ENCODE measurements around the gene BAG5. TPM values are rescaled to one million over a fixed set of nuclear protein-coding genes. Genes with fewer than 3 reads are reported as not detected.
A peak's percentile ranks its signal among the peaks of the same experiment; 100 is the strongest.
"Not testable (repeated sequence)": the region's sequence is repeated elsewhere in the genome, so short reads cannot be mapped to it uniquely, and the experiment has no call there.

Gene BAG5
- polyA plus RNA-seq, 3 donors = 30.7 to 35.8 (median 33.5) TPM

DNA sequence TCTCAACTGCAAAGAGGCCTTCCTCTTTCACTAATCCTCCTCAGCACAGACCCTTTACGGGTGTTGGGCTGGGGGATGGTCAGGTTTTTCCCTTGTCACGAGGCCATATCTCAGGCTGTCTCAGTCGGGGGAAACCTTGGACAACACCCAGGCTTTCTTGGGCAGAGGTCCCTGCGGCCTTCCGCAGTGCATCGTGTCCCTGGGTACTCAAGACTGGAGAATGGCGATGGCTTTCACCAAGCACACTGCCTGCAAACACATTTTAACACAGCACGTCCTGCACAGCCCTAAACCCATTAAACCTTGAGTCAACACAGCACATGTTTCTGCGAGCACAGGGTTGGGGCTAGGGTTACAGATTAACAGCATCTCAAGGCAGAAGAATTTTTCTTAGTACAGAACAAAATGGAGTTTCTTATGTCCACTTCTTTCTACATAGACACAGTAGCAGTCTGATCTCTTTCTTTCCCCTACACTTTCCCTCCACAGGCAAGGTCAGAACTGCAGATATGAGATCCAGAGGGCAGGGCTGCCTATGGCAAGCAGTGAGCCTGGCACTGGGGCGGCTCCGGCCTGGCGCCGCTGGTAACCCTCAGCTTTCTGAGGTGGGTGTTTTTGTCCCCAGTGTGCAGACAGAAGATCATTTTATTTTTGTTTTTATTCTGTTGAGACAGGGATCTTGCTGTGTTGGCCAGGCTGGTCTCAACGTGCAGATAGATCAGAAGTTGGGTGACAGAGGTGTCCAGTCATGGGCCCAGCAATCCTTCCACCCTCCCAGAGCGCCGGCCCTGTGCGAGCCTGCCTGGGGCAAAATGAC is 36.8 kb downstream of the BAG5 start:
- DNase-seq (ENCODE audit: low read depth in 3 of 3, low spot score in 2 of 3) = not testable (repeated sequence)

DNA sequence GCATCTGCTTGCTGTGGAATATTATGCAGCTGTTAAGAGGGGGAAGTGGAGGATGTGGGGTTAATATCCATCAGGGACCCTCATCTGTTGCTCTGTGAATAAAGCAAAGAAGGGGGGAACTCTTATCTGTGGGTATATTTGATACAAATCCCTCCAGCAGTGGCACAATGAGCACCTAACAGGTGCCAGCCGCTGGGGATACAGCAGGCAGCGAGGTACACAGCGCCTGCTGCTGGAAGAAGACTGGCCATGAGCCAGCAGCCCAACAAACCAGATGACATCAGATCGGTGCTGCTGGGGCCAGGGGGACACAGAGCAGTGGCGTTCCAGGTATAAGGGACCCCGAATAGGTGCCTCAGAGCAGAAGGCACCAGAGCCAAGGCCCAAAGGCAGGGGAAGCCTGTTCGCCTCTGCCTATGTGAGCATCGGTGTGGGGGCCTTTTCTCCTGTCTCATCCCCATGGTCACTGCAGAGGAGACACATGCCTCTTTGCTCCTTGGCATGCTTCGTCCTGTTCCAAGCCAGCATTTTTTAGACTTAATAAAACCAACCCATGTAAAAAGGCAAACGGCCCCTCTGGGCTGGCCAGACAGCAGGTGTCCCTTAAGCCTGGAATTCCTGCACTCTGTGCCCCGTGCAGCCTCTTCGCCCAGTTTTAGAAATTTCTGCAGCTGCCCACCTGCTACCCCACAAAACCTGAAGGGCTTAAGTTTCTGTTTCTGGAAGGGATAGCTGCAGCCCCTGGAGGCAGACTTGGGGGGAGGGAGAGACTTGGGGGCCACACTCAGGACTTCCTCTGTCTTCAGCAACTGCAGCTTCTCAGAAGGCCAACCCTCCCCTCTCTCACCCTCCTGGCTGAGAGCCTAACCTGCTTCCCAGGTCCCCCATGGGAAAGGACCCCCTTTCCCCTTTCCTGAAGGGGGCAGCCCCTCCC is 38.2 kb downstream of the BAG5 start:
- DNase-seq (ENCODE audit: low read depth in 3 of 3, low spot score in 2 of 3) = no peak

DNA sequence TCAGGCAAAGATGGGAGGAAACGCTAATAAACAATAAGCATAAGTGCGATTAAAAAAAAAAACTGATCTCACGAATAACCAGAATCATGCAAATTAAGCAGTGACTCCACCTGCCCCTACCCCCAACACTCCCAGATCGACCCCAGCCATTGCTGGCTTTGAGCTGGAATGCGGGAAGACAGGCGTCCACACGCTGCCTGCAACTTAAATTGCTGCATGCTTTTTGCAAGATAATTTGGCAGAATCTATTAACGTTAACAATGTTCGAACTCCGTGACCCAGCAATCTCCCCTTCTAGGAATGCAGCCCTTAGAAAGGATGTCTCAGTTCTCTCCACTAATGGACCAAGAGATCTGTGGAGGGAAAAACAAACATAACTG is 38.9 kb downstream of the BAG5 start:
- DNase-seq (ENCODE audit: low read depth in 3 of 3, low spot score in 2 of 3) = no peak

DNA sequence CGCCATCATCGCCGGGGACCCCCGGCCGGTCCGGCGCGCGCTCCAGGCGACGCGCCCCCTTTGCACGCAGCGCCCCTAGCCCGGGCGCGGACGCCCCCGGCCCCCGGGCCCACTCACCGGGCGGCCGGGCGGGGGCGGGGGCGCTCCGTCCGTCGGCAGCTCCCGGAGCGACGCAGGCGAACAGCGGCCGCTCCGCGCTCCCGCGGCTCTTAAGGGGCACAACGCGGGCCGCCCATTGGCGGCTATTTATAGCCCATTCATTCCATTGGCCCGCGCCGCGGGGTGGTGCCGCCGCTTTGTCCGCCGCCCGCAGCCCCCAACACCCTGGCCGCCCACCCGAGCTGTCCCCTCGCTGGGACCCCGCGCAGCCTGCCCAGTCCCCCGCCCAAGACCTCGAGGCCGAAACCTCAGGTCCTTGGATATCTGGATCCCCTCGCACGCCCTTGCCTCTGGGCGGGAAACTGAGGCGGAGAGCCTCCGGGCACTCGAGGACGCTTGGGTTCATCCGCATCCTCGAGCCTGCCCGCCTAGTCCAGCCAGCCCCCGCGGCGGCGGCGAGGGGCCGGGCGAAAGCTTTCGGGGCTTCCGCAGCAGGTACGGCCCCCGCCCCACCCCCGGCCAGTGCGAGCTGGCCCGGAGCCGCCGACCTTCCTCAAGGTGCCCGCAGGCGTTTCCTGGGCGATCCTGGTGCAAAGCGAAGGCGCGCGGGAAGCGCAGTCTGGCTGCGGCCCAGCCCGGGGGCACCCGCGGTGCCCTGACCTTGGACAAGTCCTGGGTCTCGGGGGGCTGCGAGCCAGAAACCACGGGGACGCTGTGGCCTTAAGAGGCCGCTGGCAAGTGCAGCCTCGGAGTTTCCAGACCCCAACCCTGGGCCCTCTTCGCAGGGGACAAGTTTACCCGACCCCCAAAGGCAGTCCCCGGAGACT is 39.5 kb downstream of the BAG5 start, which contains the start of gene CKB:
Gene CKB, minus strand, starts transcription at position 182 of the 926 bp plus-strand sequence. CDS start 337 bp downstream, outside the sequence.
- DNase-seq (ENCODE audit: low read depth in 3 of 3, low spot score in 2 of 3) = no peak

DNA sequence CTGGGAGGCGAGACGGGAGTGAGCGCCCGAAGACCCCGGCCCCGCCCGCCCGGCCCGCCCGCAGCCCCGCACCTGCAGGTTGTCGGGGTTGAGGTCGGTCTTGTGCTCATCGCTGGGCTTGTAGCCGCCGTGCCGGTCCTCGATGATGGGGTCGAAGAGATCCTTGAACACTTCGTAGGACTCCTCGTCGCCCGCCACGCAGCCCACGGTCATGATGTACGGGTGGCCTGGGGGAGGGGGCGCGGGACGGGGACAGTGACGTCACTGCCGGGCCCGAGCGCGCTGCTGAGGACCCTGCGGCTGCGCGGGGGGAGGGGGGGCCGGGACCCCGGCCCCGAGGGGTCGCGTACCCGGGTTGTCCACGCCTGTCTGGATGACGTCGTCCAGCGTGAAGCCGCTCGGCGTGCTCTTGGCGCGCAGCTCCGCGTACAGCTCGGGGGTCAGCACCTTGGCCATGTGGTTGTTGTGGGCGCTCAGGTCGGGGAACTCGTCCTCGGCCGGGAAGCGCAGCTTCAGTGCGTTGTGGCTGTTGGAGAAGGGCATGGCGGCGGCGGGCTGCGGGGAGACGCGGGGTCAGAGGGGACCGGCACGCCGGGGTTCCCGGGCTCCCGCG is 40.4 kb downstream of the BAG5 start:
- DNase-seq (ENCODE audit: low read depth in 3 of 3, low spot score in 2 of 3) = no peak

DNA sequence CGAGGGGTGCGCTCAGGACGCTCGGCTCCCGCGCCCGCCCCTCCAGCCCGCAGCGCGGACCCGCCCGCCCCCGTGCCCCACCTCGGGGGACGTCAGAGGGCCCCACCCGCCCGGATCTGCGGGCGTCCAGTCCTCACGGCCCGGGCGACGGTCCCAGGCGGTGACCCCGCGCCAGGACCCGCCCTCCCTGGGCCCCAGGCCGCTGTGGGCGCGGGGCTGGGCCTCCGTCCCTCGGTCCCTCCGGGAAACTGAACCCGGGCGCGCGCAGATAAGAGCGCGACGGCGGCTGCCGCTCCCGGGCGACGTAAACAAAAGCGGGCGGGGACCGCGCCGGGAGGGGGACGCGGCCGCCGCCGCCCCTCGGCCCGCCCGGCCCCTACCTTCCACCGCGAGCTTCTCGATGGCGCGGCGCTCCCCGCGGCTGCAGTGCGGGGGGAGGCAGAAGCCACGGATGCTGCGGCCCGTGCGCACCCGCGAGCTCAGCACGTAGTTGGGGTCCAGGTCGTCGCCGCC is 41.0 kb downstream of the BAG5 start:
- DNase-seq (ENCODE audit: low read depth in 3 of 3, low spot score in 2 of 3) = no peak

DNA sequence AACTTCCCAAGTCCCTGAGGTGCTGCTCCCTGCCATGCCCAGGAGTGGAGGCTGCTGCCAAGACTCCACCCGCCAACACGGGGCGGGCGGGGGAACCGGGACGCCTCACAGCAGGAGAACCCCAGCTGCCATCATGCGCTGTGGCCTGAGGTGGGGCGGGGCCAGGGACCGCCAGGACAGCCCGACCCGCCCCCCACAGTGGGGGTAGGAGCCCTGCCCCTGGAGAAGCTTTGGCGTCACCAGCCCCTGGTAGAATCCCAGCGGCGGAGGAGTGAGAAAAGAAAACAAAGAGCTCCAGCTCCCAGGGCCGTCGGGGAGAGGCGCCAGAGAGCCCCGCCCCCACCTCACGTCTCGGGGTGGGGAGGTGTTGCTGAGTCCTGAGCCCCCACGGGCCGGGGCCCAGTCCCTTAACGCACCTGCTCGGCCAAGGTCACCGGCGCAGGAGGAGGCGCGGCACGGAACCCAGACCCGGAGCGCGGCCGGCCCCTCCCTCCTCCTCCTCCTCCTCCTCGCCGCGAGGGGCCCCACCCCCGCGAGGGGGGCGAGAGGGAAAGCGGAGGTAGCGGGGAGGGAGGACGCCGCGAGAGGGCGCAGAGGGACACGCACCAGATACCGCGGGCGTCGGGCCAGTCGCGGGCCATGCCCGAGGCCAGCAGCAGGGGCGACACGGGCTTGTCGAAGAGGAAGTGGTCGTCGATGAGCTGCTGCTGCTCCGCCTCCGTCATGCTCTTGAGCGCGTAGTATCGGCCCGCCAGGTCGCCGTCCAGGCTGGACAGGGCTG is 41.6 kb downstream of the BAG5 start:
- peak in 1 of 3 donors; percentile 61 for DNase-seq (ENCODE audit: low read depth in 3 of 3, low spot score in 2 of 3)

DNA sequence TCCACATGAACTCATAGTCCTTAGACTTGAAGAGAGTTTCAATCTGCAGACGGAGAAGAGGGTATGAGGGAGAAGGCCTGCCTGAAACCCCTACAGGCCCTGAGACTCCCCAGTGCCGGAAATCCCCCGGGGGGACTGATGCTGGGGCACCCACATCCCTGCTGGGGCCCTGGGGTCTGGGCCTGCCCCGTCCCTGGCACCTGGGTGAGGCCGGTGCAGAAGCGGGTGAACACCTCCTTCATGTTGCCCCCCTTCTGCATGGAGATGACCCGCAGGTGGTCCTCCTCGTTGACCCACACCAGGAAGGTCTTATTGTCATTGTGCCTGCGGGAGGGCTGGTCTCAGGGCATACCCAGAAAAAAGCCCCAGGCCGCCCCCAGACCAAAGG is 42.2 kb downstream of the BAG5 start:
- DNase-seq (ENCODE audit: low read depth in 3 of 3, low spot score in 2 of 3) = no peak

DNA sequence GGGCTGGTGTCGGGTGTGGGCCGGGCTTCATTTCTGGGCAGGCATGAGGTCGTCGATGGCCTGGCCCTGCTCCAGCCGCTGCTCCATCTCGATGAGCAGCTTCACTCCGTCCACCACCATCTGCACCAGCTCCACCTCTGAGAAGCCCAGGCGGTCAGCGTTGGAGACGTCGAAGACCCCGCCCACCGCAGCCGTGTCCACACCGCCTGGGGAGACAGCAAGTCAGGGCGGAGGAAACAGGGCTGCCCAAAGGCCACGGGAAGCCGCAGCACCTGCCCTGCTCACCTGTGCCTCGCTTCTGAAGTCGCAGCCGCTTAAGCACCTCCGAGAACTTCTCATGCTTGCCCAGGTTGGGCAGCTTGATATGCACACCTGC is 42.6 kb downstream of the BAG5 start:
- no peak for DNase-seq (ENCODE audit: low read depth in 3 of 3, low spot score in 2 of 3)

DNA sequence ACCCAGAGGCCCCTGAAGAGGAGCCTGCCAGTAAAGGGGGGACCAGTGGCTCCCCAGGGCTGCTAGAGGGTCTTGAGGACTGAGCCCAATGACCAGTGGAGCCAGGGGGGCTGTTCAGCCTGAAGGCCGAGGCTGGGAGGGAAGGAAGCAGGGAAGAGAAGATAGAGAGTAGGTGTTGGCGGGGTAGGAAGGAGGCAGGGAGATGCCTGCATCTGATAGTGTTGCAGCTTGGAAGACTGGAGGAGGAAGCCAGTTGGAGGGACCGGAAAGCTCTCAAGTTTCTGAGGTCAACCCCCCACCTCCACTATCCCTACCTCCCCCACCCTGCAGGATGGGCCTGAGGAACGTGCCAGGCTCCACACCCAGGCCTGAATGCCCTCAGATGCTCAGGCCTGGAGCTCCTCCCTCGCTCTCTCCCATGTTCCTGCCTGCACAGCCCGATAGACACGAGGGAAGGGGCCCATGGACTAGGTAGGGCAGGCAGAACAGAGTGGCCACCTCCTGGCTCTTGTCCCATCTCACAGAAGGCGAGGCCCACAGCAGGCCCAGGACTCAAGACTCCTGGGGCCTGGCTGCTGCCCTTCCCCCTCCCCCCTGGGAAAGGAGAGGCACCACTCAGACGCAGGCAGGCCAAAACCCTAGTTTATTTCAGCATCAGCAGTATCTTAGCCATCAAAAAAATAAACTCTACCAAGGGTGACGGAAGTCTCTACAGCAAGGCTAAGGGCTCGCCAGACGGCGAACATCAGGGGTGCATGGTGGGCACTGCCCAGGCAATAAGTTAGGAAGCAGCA is 43.2 kb downstream of the BAG5 start:
- no peak for DNase-seq (ENCODE audit: low read depth in 3 of 3, low spot score in 2 of 3)

DNA sequence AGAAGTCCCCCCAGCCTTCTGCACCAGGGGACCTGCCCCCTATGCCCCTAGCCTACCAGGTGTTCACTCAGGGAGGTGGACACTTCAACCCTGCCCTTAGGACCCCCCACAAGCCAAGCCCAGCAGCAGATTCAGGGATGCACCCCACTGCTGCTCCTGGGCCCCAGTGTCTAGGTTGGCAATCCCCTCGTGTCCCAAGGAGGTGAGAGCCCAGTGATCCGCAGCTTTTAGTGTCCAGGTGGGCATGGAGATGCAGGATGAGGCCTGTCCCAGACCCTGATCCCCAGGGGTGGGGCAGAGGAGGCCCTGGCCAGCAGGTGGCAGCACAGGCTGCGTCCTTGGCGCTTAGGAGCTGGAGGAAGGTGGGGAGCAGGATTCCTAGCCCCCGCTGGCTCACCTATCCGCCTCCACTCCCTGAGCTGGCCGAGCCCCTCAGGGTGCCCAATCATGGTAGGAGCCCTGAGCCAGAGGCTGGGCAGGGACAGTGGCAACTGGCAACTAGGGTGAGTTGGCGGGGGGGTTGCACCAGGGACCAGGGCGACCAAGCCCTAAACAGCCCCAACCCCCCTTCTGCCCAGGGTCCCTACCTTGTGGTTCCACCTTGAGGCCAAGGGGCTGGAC is 43.9 kb downstream of the BAG5 start:
- no peak for DNase-seq (ENCODE audit: low read depth in 3 of 3, low spot score in 2 of 3)

DNA sequence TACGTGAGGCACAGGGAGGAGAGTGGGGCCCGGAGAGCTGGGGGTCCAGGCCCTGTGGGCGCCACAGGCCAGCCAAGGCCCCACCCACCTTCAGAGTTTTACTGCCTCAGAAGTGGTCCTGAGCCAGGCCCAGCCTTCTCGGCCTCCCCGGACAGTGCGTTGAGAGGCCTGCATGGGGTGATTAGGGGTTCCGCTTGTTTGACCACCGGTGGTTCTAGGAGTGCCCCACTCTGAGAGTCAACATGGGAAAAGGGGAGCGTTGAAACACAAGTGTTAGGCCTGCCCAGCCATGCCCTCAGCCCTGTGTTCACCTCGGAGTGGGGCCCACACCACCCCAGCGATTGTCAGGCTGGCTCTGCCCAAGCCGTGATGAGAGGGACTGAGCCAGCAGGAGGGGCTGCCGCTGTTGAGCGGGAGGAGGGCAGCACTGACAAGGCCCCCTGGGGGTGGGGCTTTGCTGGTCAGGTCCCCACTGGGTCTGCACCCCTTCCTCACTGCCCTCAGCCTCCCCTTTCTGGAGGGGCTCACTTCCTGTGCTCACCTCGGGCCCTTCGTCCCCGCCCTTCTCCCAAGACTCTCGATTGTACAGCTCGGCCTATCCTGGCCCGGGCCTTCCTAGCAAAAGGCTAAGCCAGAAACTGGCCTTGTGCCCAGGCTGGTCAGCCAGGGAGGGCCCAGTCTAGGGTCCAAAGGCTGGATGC is 44.6 kb downstream of the BAG5 start:
- DNase-seq (ENCODE audit: low read depth in 3 of 3, low spot score in 2 of 3) = no peak

DNA sequence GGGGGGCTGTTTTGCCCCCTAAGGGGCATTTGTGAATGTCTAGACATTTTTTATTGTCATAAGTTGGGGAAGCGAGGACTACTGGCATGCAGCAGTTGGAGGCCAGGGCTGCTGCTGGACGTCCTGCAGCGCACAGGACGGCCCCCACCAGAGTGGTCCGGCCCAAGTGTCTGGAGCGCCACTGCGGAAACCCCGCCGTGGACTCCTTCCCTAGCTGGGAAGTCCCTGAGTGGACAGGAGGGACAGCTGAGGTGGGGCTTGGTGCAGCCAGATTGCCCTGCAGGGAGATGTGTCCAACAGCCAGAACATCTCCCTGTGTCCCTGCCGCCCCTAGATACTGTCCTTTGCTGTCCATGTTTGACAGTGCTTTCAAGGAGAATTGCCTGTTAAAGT is 45.3 kb downstream of the BAG5 start:
- DNase-seq (ENCODE audit: low read depth in 3 of 3, low spot score in 2 of 3) = no peak

DNA sequence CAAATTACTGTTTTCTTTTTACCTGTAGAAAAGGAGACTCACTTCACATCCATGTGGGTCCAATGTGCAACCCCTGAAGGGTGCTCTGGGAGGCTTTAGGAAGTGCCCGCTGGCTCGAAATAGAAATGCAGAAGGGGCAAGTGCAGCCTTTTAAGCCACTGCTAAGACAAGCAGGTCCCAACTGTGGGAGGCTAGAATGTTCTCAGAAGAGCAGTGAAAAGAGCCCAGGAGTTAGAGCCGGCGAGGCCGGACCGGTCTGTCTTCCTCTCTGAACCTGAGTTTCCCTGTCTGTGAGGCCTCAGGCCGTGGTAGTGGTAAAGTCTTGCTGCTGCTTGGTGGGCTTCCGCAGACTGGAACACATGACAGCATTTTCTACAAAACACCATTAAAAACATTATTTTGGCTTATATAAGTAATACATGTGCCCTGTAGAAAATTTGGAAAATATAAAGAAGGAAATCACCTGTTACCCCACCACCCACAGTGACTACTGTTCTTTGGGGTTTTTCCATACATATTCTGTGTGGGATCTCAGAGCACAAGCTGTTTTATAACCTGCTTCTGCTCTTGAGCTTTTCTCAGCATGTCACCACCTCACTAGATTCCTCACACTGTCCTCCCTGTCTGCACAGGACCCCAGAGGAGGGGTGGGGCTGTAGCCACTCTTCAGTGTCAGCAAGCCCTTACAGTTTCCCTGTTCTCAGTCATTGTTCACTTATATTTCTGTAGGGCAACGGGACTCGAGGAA is 45.9 kb downstream of the BAG5 start:
- DNase-seq (ENCODE audit: low read depth in 3 of 3, low spot score in 2 of 3) = no peak

DNA sequence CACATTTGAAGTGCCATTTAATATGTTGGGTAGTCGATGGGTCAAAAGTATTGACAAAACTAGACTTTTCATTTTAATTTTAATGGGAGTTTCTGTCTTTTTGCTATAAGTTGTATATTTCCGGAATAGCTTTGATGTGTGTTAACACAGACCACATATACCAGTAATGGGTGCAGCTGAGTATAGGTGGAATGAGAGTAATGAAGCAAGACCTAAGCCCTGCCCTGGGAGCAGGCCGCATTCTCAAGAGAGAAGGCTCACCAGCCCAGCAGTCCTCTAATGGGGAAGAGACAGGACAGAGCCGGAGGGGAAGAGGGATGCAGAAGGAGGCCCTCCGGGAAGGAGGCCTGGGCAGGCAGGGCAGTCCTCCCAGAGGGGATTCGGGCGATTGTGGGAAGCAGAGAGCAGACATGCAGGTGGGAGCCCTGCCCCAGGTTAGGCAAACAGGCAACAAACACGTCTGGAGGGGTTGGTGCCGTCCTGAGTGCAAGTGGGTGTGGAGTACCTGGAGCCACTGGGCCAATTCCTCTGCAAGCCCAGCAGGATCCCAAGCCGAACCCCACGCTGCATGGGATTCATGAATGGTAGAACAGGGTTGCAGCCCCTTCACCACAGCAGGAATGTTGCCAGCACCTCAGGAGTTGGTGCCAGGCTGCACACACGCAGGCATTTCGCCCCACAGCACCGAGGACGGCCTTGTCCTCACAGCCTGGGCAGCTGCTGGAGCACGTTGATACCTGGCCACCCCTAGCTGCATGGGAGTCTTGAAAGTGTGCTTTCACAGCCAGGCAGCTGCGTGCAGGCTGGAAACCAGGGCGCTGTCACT is 47.6 kb downstream of the BAG5 start:
- DNase-seq (ENCODE audit: low read depth in 3 of 3, low spot score in 2 of 3) = no peak
